Naive thymus-derived CD4-positive, alpha-beta T cell (primary cell): Measurements from ENCODE around the gene LHPP. TPM values are rescaled to one million over a fixed set of nuclear protein-coding genes. Genes with fewer than 3 reads are reported as not detected.

Source experiments
- ATAC-seq: fragments of 150-1000 bp; cut with Tn5 transposase; 2 replicates; pipeline ENCODE4 v1.10.0; 2021; ENCODE audit warnings: mild to moderate bottlenecking, moderate library complexity
- CTCF ChIA-PET: fragments of 350-600 bp; sonication (Branson Sonifier 250); formaldehyde crosslinking; loops from one replicate; lab custom pipeline; 2021; ENCODE audit warnings: antibody characterized with exemption; lab: Charles Lee
- POLR2A ChIA-PET: fragments of 350-600 bp; sonication (Branson Sonifier 250); formaldehyde crosslinking; loops from one replicate; lab custom pipeline; 2021; ENCODE audit warnings: antibody characterized with exemption, inconsistent platforms; lab: Charles Lee
- DNase-seq, 9 donors: peaks; one replicate each; pipeline versions ENCODE4 v3.0.0 to v3.0.0-alpha.2; 2020 to 2022; ENCODE audit warnings: mixed read lengths in 1 of 9
- H3K27ac ChIP-seq: one replicate; pipeline ENCODE4 v1.7.0; 2013; ENCODE audit warnings: mild to moderate bottlenecking, low read depth, low read length, moderate library complexity
- H3K27me3 ChIP-seq, 2 donors: one replicate each; pipeline ENCODE4 v1.7.0; 2013; ENCODE audit warnings: low read length in 2 of 2, mild to moderate bottlenecking in 2 of 2, moderate library complexity in 2 of 2; ENCODE audit not compliant: control insufficient read depth in 2 of 2, insufficient read depth in 2 of 2
- H3K36me3 ChIP-seq, 3 experiments: 1 replicate in 2 of 3; 2 replicates in 1 of 3; pipeline ENCODE4 v1.7.0; 2013; ENCODE audit warnings: low read length in 3 of 3, mild to moderate bottlenecking in 3 of 3, moderate library complexity in 1 of 3; ENCODE audit not compliant: insufficient read depth in 3 of 3, control insufficient read depth in 2 of 3
- H3K4me1 ChIP-seq, 2 donors: one replicate each; pipeline ENCODE4 v1.7.0; 2013; ENCODE audit warnings: low read length in 2 of 2, mild to moderate bottlenecking in 2 of 2, moderate library complexity in 1 of 2; ENCODE audit not compliant: control insufficient read depth in 2 of 2, insufficient read depth in 2 of 2
- H3K4me3 ChIP-seq: 2 replicates; pipeline ENCODE4 v1.7.0; 2013; ENCODE audit warnings: mild to moderate bottlenecking, low read length
- H3K9me3 ChIP-seq, 3 experiments: 1 replicate in 2 of 3; 2 replicates in 1 of 3; pipeline ENCODE4 v1.7.0; 2013; ENCODE audit warnings: low read length in 3 of 3; ENCODE audit not compliant: control insufficient read depth in 2 of 3
- H3K27ac Mint-ChIP-seq, 9 donors: one replicate each; pipeline ENCODE4 v1.8.0; 2020 to 2022; ENCODE audit warnings: mixed read lengths in 9 of 9, mild to moderate bottlenecking in 8 of 9, moderate library complexity in 5 of 9, inconsistent platforms in 2 of 9
- H3K27me3 Mint-ChIP-seq, 5 donors: one replicate each; pipeline ENCODE4 v1.8.0; 2021 to 2022; ENCODE audit warnings: mixed read lengths in 5 of 5, mild to moderate bottlenecking in 1 of 5
- H3K36me3 Mint-ChIP-seq, 5 donors: one replicate each; pipeline ENCODE4 v1.8.0; 2020 to 2022; ENCODE audit warnings: mixed read lengths in 5 of 5, mild to moderate bottlenecking in 3 of 5, inconsistent platforms in 1 of 5
- H3K4me1 Mint-ChIP-seq, 7 donors: one replicate each; pipeline ENCODE4 v1.8.0; 2020 to 2022; ENCODE audit warnings: mixed read lengths in 7 of 7, mild to moderate bottlenecking in 3 of 7, inconsistent platforms in 1 of 7
- H3K4me3 Mint-ChIP-seq, 10 donors: one replicate each; pipeline ENCODE4 v1.8.0; 2020 to 2022; ENCODE audit warnings: mild to moderate bottlenecking in 10 of 10, mixed read lengths in 10 of 10, moderate library complexity in 6 of 10, inconsistent platforms in 2 of 10
- H3K9me3 Mint-ChIP-seq, 11 donors: one replicate each; pipeline ENCODE4 v1.8.0; 2020 to 2022; ENCODE audit warnings: mixed read lengths in 11 of 11, mild to moderate bottlenecking in 4 of 11, inconsistent platforms in 1 of 11, moderate library complexity in 1 of 11
- intact Hi-C, 2 donors: fragments of 100-400 bp; cut with micrococcal nuclease; formaldehyde crosslinking; loops; one replicate each; pipeline ENCODE4 v1.15.1; 2023
- polyA plus RNA-seq, 2 donors: library from polyadenylated mRNA; unstranded; fragments of 300-500 nt; fragmentation: Illumina TruSeq; gene quantifications; one replicate each; pipeline ENCODE4 v1.2.3, GENCODE V29; 2021
- total RNA-seq, 6 experiments: library from RNA in 5 of 6; stranded (reverse) in 5 of 6; gene quantifications; 1 replicate in 5 of 6; 2 replicates in 1 of 6; pipeline ENCODE4 v1.2.3 and lab custom pipeline; 2021 to 2026

LHPP gene
- total and polyA plus RNA-seq, 7 experiments from 2014 or later = 19.8 to 31.2 (median 23.4) TPM

DNA sequence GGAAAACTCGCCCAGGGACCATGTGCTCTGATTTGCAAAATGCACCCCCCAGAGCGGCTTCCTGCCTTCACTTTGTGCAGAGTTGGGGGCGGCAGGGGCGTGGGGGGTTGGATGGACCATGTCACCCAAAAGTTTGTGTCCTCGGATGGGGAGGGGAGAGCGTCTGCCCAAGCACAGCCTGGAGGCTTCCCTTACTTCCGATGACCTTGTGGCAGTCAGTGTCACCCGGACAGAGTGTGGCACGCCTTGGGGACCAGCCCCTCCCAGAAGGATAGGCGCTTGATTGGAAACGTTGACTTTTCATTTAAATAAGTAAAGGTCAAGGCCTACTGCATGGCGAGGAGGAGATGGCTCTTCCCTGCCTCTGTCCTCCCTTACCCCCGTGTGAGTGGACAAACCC lies 71.6 kb downstream of the LHPP start:
- intact Hi-C loops = no loop called here
- POLR2A ChIA-PET = no interaction called here
- H3K4me3 ChIP-seq = no peak overlapping the region
- no peak overlapping the region for H3K4me3 Mint-ChIP-seq
- peaks cover 0 to 7% (median 0%) of the 10 kb centered on the region in 5 donors for H3K27me3 Mint-ChIP-seq
- no peaks in the 10 kb centered on the region for H3K4me1 ChIP-seq
- no peaks in the 10 kb centered on the region for H3K27me3 ChIP-seq
- peaks cover 3 to 19% (median 5%) of the 10 kb centered on the region in 7 donors for H3K4me1 Mint-ChIP-seq
- ATAC-seq (no peak), DNase-seq (no peak)
- H3K36me3 Mint-ChIP-seq = no peaks in the 10 kb centered on the region
- H3K9me3 ChIP-seq = no peaks in the 10 kb centered on the region
- H3K9me3 Mint-ChIP-seq = no peaks in the 10 kb centered on the region
- no peaks in the 10 kb centered on the region for H3K36me3 ChIP-seq
- H3K27ac ChIP-seq = no peak overlapping the region
- CTCF ChIA-PET = interaction anchor here (10.2 kb wide), 1 partner anchor 214 kb away, joined by 110 read pairs; the partner anchor contains the start of gene FAM53B
- no peak overlapping the region for H3K27ac Mint-ChIP-seq

DNA sequence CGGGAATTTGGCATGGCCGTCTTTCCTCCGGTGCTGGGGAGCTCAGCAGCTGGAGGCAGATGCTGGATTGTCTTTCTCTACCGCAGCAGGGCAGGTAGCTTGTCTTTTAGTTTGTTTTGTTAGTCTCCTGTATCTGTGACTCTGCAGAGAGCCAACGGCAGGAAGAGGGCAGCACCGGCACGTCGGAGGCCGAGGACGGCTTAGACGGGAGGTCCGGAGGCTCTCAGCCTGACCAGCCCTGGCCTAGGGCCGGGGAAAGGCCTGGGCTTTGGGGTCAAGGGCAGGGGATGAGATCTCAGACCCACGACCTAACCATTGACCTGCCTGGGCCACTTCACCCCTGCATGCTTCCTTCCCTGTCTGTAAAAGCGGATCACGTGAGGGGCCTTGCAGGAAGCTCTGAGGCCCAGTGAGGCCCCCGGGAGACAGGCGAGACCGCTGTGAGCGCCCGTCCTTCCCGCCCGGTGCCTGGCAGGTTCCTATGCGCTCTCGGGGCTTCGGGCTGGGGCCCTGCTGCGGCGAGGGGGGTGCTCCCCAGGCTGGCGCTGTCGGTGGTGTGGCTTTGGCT lies 72.7 kb downstream of the LHPP start:
- H3K36me3 Mint-ChIP-seq = no peaks in the 10 kb centered on the region
- peak; percentile 18 for ATAC-seq
- no peaks in the 10 kb centered on the region for H3K9me3 Mint-ChIP-seq
- POLR2A ChIA-PET = no interaction called here
- H3K27me3 Mint-ChIP-seq = peaks cover 0 to 7% (median 0%) of the 10 kb centered on the region in 5 donors
- H3K4me1 Mint-ChIP-seq = peaks cover 3 to 19% (median 5%) of the 10 kb centered on the region in 7 donors
- Histone ChIP-seq H3K9me3 (no peaks in the 10 kb centered on the region), H3K4me3 (no peak overlapping the region), H3K36me3 (no peaks in the 10 kb centered on the region), H3K4me1 (no peaks in the 10 kb centered on the region), H3K27ac (no peak overlapping the region), H3K27me3 (no peaks in the 10 kb centered on the region)
- intact Hi-C loops = no loop called here
- H3K4me3 Mint-ChIP-seq = peak overlapping the region in 1 of 10 donors; percentile 25
- CTCF ChIA-PET = interaction anchor here (1.6 to 10.2 kb wide), 2 partner anchors 185 to 213 kb away, joined by 4 to 110 read pairs; partner anchors contain the start of gene FAM53B
- DNase-seq = peak in 1 of 9 donors; percentile 13
- peak overlapping the region in 1 of 9 donors; percentile 59 for H3K27ac Mint-ChIP-seq

DNA sequence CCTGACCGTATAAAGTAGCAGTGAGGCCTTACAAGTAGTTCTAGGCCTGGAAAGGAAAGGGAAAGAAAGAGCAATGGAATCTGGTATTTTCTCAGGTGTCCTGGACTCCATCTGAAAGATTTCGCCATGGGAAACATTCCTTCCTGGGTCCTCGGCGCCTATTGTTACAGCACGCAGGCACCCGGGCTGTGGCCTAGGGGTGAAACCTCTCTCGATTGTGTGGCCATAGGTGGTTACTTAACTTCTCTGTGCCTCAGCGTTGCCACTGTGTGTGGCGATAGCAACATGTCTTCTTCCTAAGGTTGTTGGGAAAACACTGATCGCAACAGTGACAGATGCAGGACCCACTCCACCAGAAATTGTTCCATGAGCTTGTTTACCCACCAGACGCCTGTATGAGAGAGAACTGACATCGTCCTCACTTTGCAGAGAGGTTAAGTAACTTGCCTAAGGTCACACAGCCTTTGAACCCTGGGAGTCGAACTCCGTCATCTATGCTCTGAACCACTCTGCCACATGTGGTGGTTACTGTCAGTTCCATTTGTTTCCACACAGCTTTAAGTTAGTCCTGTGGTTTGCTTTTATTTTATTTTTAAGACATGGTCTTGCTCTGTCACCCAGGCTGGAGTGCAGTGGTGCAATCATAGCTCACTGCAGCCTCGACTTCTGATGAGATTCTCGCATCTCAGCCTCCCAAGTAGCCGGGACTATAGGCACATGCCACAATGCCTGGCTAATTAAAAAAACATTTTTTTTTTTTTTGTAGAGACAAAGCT lies 73.4 kb downstream of the LHPP start:
- H3K9me3 Mint-ChIP-seq = no peaks in the 10 kb centered on the region
- H3K27ac ChIP-seq = no peak overlapping the region
- no peaks in the 10 kb centered on the region for H3K36me3 ChIP-seq
- POLR2A ChIA-PET = interaction anchor here (0.6 kb wide), 1 partner anchor 20 kb away, joined by 3 read pairs; no protein-coding TSS in a partner anchor
- CTCF ChIA-PET = interaction anchor here (1.6 to 10.2 kb wide), 3 partner anchors 184 to 212 kb away, joined by 4 to 110 read pairs (median 66); partner anchors contain the start of gene FAM53B
- peaks cover 3 to 19% (median 5%) of the 10 kb centered on the region in 7 donors for H3K4me1 Mint-ChIP-seq
- DNase-seq = no peak
- no peaks in the 10 kb centered on the region for H3K9me3 ChIP-seq
- H3K36me3 Mint-ChIP-seq = no peaks in the 10 kb centered on the region
- no peaks in the 10 kb centered on the region for H3K27me3 ChIP-seq
- H3K27ac Mint-ChIP-seq = peak overlapping the region in 1 of 9 donors; percentile 57
- H3K27me3 Mint-ChIP-seq = peaks cover 0 to 7% (median 0%) of the 10 kb centered on the region in 5 donors
- no peak overlapping the region for H3K4me3 ChIP-seq
- peak overlapping the region in 1 of 10 donors; percentile 25 for H3K4me3 Mint-ChIP-seq
- no peaks in the 10 kb centered on the region for H3K4me1 ChIP-seq
- no peak for ATAC-seq
- intact Hi-C loops = no loop called here

- H3K27ac Mint-ChIP-seq = no peak overlapping the region
- intact Hi-C loops = no loop called here
- no peak overlapping the region for H3K4me3 ChIP-seq
These were observed 74.3 kb downstream of the LHPP start for GRCh38 chr10:124535731-124536495.

GRCh38 chr10:124536496-124537050 lies 75.0 kb downstream of the LHPP start:
- no peaks in the 10 kb centered on the region for H3K27me3 ChIP-seq
- Mint-ChIP-seq H3K36me3 (no peaks in the 10 kb centered on the region), H3K9me3 (no peaks in the 10 kb centered on the region), H3K27ac (no peak overlapping the region), H3K4me1 (peaks cover 0 to 14% (median 0%) of the 10 kb centered on the region in 7 donors), H3K4me3 (no peak overlapping the region), H3K27me3 (peaks cover 0 to 2% (median 0%) of the 10 kb centered on the region in 5 donors)
- intact Hi-C loops = no loop called here
- no peak for DNase-seq
- H3K4me3 ChIP-seq = no peak overlapping the region
- no peaks in the 10 kb centered on the region for H3K4me1 ChIP-seq
- no peak for ATAC-seq
- ChIA-PET CTCF (interaction anchor here (1.3 to 10.2 kb wide), 3 partner anchors 9 to 210 kb away, joined by 3 to 110 read pairs (median 66); partner anchors contain the start of gene FAM53B), POLR2A (interaction anchor here (1.1 kb wide), 1 partner anchor 209 kb away, joined by 3 read pairs; no protein-coding TSS in a partner anchor)
- H3K36me3 ChIP-seq = no peaks in the 10 kb centered on the region
- no peaks in the 10 kb centered on the region for H3K9me3 ChIP-seq
- H3K27ac ChIP-seq = no peak overlapping the region

More at GRCh38 chr10:124535731-124536495, 74.3 kb downstream of the LHPP start:
- Mint-ChIP-seq H3K9me3 (no peaks in the 10 kb centered on the region), H3K4me1 (peaks cover 0 to 17% (median 0%) of the 10 kb centered on the region in 7 donors), H3K27me3 (peaks cover 0 to 7% (median 0%) of the 10 kb centered on the region in 5 donors), H3K36me3 (no peaks in the 10 kb centered on the region), H3K4me3 (no peak overlapping the region)
- POLR2A ChIA-PET = no interaction called here
- Histone ChIP-seq H3K27me3 (no peaks in the 10 kb centered on the region), H3K36me3 (no peaks in the 10 kb centered on the region), H3K4me1 (no peaks in the 10 kb centered on the region), H3K27ac (no peak overlapping the region), H3K9me3 (no peaks in the 10 kb centered on the region)
- CTCF ChIA-PET = interaction anchor here (1.6 to 10.2 kb wide), 3 partner anchors 183 to 211 kb away, joined by 4 to 110 read pairs (median 66); partner anchors contain the start of gene FAM53B
- DNase-seq = no peak
- ATAC-seq = no peak
